Skin epidermis (tissue), 12 donors: ENCODE results near the gene CAMLG.
"Not testable (repeated sequence)": the region's sequence is repeated elsewhere in the genome, so short reads cannot be mapped to it uniquely, and the experiment has no call there.

Source experiments
- H3K27ac ChIP-seq, 21 experiments: fragments of 200-600 bp; sonication (generic) in 11 of 21; one replicate each; pipeline ENCODE4 v1.5.0; 2020; ENCODE audit warnings: mild to moderate bottlenecking in 3 of 21, inconsistent platforms in 2 of 21, moderate library complexity in 2 of 21
- H3K4me3 ChIP-seq, 7 experiments: fragments of 200-600 bp; sonication (generic) in 2 of 7; one replicate each; pipeline ENCODE4 v1.5.0; 2020; ENCODE audit warnings: inconsistent platforms in 2 of 7, mild to moderate bottlenecking in 2 of 7, moderate library complexity in 1 of 7

CAMLG gene

GRCh38 chr5:134738133-134738962 lies at the start of gene CAMLG:
Gene CAMLG (plus strand): TSS chr5:134738548. CDS start chr5:134738621, 73 bp downstream.
- peak within 1 kb of the TSS; percentile 70 to 98 (median 91) for H3K27ac ChIP-seq

GRCh38 chr5:134690144-134690543 lies 48.2 kb upstream of the CAMLG start:
- not testable (repeated sequence) for H3K27ac ChIP-seq, H3K4me3 ChIP-seq

More at GRCh38 chr5:134738133-134738962, at the start of gene CAMLG:
- peak within 1 kb of the TSS; percentile 57 to 88 (median 84) for H3K4me3 ChIP-seq

- H3K4me3 ChIP-seq: no peak overlapping the region
- H3K27ac ChIP-seq: no peak overlapping the region
These were observed 45.6 kb upstream of the CAMLG start for GRCh38 chr5:134692722-134693121.

- Histone ChIP-seq H3K4me3 (no peak overlapping the region), H3K27ac (no peak overlapping the region)
These were observed 30.0 kb upstream of the CAMLG start for GRCh38 chr5:134708301-134708700.

GRCh38 chr5:134714120-134714519 lies 24.2 kb upstream of the CAMLG start:
- H3K27ac ChIP-seq: no peak overlapping the region
- no peak overlapping the region for H3K4me3 ChIP-seq

DNA sequence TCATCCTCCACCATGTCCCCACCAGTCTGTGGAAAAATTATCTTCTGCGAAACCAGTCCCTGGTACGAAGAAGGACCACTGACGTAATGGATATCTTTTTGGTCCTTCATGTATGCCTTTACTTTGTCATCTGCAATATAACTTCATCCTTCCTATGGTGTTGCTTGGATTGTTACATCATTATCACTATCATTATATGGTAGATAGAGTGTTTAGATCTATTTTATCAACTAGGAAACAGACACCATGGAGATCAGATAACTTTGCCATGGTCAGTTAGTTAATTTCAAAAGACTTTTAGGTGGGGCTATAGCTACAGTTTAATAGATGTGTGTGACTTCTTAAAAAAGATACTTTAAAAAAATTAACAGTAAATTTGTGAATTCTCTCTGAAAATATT lies 23.8 kb upstream of the CAMLG start:
- H3K27ac ChIP-seq: no peak overlapping the region
- no peak overlapping the region for H3K4me3 ChIP-seq

GRCh38 chr5:134715466-134715865 lies 22.9 kb upstream of the CAMLG start:
- H3K27ac ChIP-seq, H3K4me3 ChIP-seq: not testable (repeated sequence)

DNA sequence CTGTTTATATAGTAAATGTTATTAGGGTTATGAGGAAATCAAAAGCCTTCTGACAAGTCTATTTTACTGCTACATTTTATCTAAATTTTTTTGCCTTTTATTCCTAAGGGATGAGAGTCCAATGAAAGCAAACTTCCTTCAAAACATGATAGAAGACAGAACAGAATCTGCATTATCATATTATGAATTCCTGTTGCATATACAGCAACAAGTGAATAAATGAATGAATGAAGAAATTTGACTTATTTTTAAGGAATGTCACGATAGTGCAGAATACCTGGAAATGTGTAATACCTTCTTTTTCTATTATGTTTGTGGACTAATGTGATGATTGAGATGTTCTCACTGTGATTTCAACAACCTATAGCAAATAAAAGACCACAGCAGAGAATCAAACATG lies 13.5 kb upstream of the CAMLG start:
- Histone ChIP-seq H3K27ac (no peak overlapping the region), H3K4me3 (no peak overlapping the region)

DNA sequence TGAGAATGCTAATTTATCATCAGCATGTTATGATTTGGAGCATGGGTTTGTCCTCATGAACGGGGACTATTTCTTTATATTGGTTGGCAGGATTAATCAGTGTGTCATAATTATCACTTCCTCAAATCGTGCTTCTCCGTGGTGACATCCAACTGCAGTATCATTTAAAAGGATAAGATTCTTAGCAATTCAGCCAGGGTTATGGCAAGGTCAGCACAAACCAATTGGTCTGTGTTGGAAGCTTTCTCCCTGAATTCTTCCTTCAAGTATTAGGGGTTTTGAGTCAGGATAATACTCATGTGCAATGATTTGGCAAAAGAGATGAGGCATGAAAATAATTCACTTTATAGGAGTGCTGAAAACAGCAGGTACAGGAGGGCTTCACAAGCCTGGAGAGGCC lies 5.5 kb upstream of the CAMLG start:
- no peak overlapping the region for H3K27ac ChIP-seq
- no peak overlapping the region for H3K4me3 ChIP-seq

GRCh38 chr5:134735243-134735642 lies 3.1 kb upstream of the CAMLG start:
- Histone ChIP-seq H3K4me3 (no peak overlapping the region), H3K27ac (no peak overlapping the region)

DNA sequence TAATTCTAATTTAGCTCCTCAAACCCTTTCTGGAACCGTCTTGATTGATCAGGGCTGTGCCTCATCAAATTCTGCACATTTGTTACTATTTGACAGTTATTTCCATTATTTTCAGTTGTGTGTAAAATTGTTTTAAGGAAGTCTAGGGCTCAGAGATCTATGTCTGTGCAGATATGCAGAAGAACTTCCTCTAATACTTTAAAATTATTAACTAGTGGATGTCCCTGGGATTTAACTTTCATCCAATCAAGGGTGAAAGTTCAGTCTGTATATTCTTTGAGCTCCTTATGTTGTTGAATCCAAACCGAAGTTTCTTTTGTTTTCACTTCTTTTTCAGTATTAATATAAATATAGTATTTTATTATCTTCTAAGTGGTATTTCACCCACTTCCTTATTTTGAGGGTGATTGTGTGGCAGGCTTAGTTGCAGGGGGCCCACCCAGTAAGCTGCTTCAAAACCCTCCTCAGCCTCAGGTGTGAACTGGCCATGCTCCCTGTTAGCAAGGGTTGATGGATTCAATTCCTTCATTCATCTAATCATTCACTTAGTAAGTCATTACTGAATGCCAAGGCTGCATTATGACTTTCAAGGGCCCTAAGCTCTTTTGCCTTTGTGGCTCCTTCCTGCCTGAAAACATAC lies 2.1 kb upstream of the CAMLG start:
- Histone ChIP-seq H3K4me3 (no peak overlapping the region), H3K27ac (peak overlapping the region in 1 of 21 experiments; percentile 30)

DNA sequence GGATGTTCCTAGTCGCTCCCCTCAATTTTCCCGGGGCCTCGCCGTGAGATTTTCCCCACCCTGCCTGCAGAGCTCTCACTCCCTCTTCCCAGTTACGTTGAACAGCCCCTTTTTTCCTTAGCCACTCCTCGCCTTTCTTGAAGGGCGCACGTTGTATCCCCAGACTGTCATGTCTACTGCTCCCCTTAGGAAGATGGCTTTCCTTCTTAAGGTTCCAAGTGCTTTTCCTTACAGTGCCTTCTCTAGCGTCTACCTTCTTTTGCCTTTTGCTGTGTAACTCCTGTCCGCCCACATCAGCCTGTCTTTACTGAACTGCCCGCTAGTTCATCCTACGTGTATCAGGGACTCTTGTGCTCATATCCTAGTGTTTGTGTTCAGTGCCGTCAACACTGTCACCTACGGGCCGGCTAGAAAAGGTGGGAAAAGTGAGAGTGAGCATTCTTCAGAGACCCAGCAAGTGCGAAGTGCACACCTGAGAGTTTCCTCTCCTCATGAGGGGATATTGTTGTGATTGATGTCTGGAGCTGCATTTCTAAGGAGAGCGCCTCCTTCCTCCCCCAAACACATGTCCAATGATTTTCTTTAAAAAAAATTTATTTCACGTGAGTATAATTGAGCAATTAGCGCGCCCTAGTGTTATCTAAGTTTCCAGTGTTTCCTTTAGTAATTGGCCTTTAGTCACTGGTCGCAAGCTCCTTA lies 764 bp downstream of the CAMLG start:
- Histone ChIP-seq H3K4me3 (peak overlapping the region; percentile 57 to 88 (median 84)), H3K27ac (peak overlapping the region; percentile 70 to 98 (median 91))

DNA sequence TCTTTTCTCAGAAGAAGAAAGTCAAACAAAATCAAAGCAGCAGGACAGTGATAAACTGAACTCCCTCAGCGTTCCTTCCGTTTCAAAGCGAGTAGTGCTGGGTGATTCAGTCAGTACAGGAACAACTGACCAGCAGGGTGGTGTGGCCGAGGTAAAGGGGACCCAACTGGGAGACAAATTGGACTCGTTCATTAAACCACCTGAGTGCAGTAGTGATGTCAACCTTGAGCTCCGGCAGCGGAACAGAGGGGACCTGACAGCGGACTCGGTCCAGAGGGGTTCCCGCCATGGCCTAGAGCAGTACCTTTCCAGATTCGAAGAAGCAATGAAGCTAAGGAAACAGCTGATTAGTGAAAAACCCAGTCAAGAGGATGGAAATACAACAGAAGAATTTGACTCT lies 2.7 kb downstream of the CAMLG start:
- Histone ChIP-seq H3K4me3 (no peak overlapping the region), H3K27ac (no peak overlapping the region)

DNA sequence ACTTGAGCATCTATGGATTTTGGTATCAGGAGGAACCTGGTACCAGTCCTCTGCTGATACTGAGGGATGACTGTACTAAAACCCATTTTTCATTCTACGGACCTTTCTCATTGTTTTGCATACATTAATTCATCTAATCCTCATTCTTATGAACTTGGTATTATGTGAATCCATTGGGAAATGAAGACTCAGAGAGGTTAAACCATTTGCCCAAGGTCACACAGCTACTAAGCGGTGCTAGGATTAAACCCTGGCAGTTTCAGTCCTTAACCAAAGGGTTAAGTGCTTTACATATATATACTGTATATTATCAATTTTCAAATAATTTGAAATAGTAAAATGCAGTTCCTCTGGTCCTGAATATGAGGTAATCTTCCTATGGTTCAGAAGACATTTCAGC lies 3.8 kb downstream of the CAMLG start:
- Histone ChIP-seq H3K27ac (no peak overlapping the region), H3K4me3 (no peak overlapping the region)

- no peak overlapping the region for H3K4me3 ChIP-seq
- H3K27ac ChIP-seq: no peak overlapping the region
These were observed 11.1 kb downstream of the CAMLG start for GRCh38 chr5:134749415-134749814.

GRCh38 chr5:134758176-134758503 lies 19.8 kb downstream of the CAMLG start:
- Histone ChIP-seq H3K27ac (peak overlapping the region in 14 of 21 experiments; percentile 66 to 91 (median 79)), H3K4me3 (peak overlapping the region; percentile 88 to 99 (median 97))

- Histone ChIP-seq H3K27ac (peak within 1 kb of the TSS; percentile 46 to 92 (median 81)), H3K4me3 (peak within 1 kb of the TSS; percentile 88 to 99 (median 97))
These were observed 20.4 kb downstream of the CAMLG start, which contains the start of gene DDX46 for GRCh38 chr5:134758504-134759341. Gene DDX46 (plus strand): TSS chr5:134758779. CDS start chr5:134758939, 160 bp downstream.

DNA sequence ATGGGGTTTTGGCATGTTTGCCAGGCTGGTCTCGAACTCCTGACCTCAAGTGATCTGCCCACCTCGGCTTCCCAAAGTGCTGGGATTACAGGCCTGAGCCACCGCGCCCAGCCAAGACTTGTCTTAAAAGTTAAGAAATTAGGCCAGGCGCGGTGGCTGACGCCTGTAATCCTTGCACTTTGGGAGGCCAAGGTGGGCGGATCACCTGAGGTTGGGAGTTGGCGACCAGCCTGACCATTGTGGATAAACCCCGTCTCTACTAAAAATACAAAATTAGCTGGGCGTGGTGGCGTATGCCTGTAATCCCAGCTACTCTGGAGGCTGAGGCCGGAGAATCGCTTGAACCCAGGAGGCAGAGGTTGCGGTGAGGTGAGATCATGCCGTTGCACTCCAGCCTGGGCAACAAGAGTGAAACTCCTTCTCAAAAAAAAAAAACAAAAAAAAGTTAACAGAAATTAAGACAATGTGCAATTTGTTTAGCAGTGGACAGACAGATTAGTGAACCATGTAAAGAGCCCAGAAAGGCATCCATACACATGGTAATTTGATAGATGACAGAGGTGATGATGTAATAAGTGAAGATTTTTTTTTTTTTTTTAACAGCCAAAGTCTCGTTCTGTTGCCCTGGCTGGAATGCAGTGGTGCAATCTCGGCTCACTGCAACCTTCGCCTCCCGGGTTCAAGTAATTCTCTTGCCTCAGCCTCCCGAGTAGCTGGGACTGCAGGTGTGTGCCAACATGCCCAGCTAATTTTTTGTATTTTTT lies 29.4 kb downstream of the CAMLG start:
- not testable (repeated sequence) for H3K4me3 ChIP-seq, H3K27ac ChIP-seq

DNA sequence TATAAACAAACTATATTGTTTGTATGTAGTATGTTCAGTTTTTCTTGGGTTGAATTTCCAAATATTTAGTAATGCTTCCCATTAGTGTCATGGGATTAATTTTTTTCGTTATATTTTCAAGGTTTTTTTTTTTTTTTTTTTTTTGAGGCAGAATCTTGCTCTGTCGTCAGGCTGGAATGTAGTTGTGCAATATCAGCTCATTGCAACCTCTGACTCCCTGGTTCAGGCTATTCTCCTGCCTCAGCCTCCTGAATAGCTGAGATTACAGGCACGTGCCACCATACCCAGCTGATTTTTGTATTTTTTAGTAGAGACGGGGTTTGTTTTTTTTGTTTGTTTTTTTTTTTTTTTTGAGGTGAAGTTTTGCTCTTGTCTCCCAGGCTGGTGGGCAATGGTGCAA lies 30.9 kb downstream of the CAMLG start:
- H3K27ac ChIP-seq: no peak overlapping the region
- no peak overlapping the region for H3K4me3 ChIP-seq
